A375 (cell line): Measurements from ENCODE around the gene CD84. TPM values are rescaled to one million over a fixed set of nuclear protein-coding genes. Genes with fewer than 3 reads are reported as not detected.

ENCODE experiments used
- total RNA-seq: library from RNA; depleted of rRNA; stranded (reverse); fragments of >200 nt; shearing (Covaris generic); gene quantifications from 2 replicates; pipeline ENCODE4 v1.2.3, GENCODE V29; 2014; rRNA removed

The CD84 gene
- not detected in 2 replicates for total RNA-seq

GRCh38 chr1:160579216-160579701, at the start of gene CD84:
Gene CD84 (minus strand): TSS chr1:160579496. CDS start chr1:160579437, 59 bp downstream.

GRCh38 chr1:160522622-160523345, 56.5 kb downstream of the CD84 start, which contains the start of gene SLAMF6:
Gene SLAMF6 (minus strand): TSS chr1:160523255. CDS start chr1:160523192, 63 bp downstream.

Other genes with a start within 250 kb of the CD84 start
- gene COPA, start 236.2 kb downstream of the CD84 start, total RNA-seq = 220 and 233 TPM in 2 replicates
- gene NCSTN, start 236.1 kb downstream of the CD84 start, total RNA-seq = 69.7 and 76.8 TPM in 2 replicates
- 0.11 and 0.26 TPM in 2 replicates for gene NHLH1, start 212.4 kb downstream of the CD84 start, total RNA-seq
- gene VANGL2, start 178.9 kb downstream of the CD84 start, total RNA-seq = 1.3 and 1.4 TPM in 2 replicates
- gene SLAMF6, start 56.2 kb downstream of the CD84 start, total RNA-seq = not detected in 2 replicates
- not detected in 2 replicates for gene SLAMF1, start 67.5 kb upstream of the CD84 start, total RNA-seq
- not detected in 2 replicates for gene CD48, start 132.3 kb upstream of the CD84 start, total RNA-seq
- 1.8 and 3.2 TPM in 2 replicates for gene SLAMF7, start 159.8 kb upstream of the CD84 start, total RNA-seq
- not detected in 2 replicates for gene LY9, start 216.7 kb upstream of the CD84 start, total RNA-seq